Endothelial cell of umbilical vein (primary cell): ENCODE measurements around the gene SEMA4D. TPM values are rescaled to one million over a fixed set of nuclear protein-coding genes. Genes with fewer than 3 reads are reported as not detected.

Experiments used
- BruUV-seq: library from RNA; stranded (reverse); fragments of 400-500 nt; replicated peaks from 2 replicates; lab custom pipeline; 2021; lab: Mats Ljungman, UMichigan
- CTCF ChIA-PET: fragments of 300-600, 350-600 bp; sonication (Branson Sonifier 250); formaldehyde crosslinking; loops from one replicate; lab custom pipeline; 2021; ENCODE audit warnings: antibody characterized with exemption, inconsistent platforms; lab: Charles Lee
- POLR2A ChIA-PET: fragments of 300-600, 350-600 bp; sonication (Branson Sonifier 250); formaldehyde crosslinking; loops from one replicate; lab custom pipeline; 2021; ENCODE audit warnings: antibody characterized with exemption, inconsistent platforms; lab: Charles Lee
- DNase-seq: peaks from one replicate; pipeline ENCODE4 v3.0.0-alpha.2; 2011; ENCODE audit warnings: low read depth, low spot score
- FAIRE-seq: peaks from 2 replicates; lab custom pipeline; 2011; peaks lifted over from hg19 to GRCh38; lab: Jason Lieb, UNC
- H2AFZ ChIP-seq: 2 replicates; pipeline ENCODE4 v1.6.0; 2012; ENCODE audit warnings: low read depth, low read length, control low read depth, inconsistent platforms
- H3K27ac ChIP-seq: 2 replicates; pipeline ENCODE4 v1.5.1; 2011; ENCODE audit warnings: low read depth, mild to moderate bottlenecking, control low read depth, low read length, moderate library complexity; ENCODE audit not compliant: insufficient read depth
- H3K27me3 ChIP-seq, 2 experiments: 2 replicates each; pipeline versions ENCODE4 v1.6.0 to v1.6.1; 2011; ENCODE audit warnings: low read length in 2 of 2, mixed read lengths in 1 of 2; ENCODE audit not compliant: control insufficient read depth in 2 of 2, insufficient read depth in 2 of 2
- H3K36me3 ChIP-seq, 2 experiments: 2 replicates in 1 of 2; 3 replicates in 1 of 2; pipeline ENCODE4 v1.5.1; 2011; ENCODE audit warnings: low read length in 2 of 2, mild to moderate bottlenecking in 1 of 2, moderate library complexity in 1 of 2; ENCODE audit not compliant: control insufficient read depth in 2 of 2, insufficient read depth in 2 of 2; ENCODE audit errors: extremely low read depth in 1 of 2
- H3K4me1 ChIP-seq: 3 replicates; pipeline ENCODE4 v1.5.1; 2011; ENCODE audit warnings: mild to moderate bottlenecking, low read length; ENCODE audit not compliant: control insufficient read depth, insufficient read depth; ENCODE audit errors: extremely low read depth
- H3K4me2 ChIP-seq: 2 replicates; pipeline ENCODE4 v1.6.1; 2011; ENCODE audit warnings: low read length, control low read depth, mixed read lengths; ENCODE audit not compliant: insufficient read depth
- H3K4me3 ChIP-seq, 3 experiments: fragments of 200-600 bp in 1 of 3; sonication (generic), shearing (Covaris generic) in 1 of 3; replicated peaks in 1 of 3; 2 replicates each; pipeline ENCODE4 v1.5.1; 2011 to 2016; ENCODE audit warnings: control low read depth in 3 of 3, low read length in 3 of 3, mild to moderate bottlenecking in 2 of 3, inconsistent platforms in 1 of 3, low read depth in 1 of 3, moderate library complexity in 1 of 3; ENCODE audit not compliant: insufficient read depth in 1 of 3
- H3K79me2 ChIP-seq: 2 replicates; pipeline ENCODE4 v1.6.0; 2012; ENCODE audit warnings: low read length, inconsistent platforms; ENCODE audit not compliant: control insufficient read depth, insufficient read depth
- H3K9ac ChIP-seq: replicated peaks from 2 replicates; pipeline ENCODE3; 2011; ENCODE audit warnings: low read length, control low read depth; ENCODE audit not compliant: insufficient read depth; ENCODE audit errors: extremely low read depth
- H3K9me1 ChIP-seq: replicated peaks from 3 replicates; pipeline ENCODE4 v1.6.0; 2011; ENCODE audit warnings: mild to moderate bottlenecking, low read length; ENCODE audit not compliant: control insufficient read depth, insufficient read depth; ENCODE audit errors: extremely low read depth
- H3K9me3 ChIP-seq: replicated peaks from 2 replicates; pipeline ENCODE4 v1.5.1; 2012; ENCODE audit warnings: low read length, inconsistent platforms; ENCODE audit not compliant: control insufficient read depth, insufficient read depth
- H4K20me1 ChIP-seq: replicated peaks from 2 replicates; pipeline ENCODE3; 2011; ENCODE audit warnings: mild to moderate bottlenecking, low read length; ENCODE audit not compliant: control insufficient read depth, insufficient read depth; ENCODE audit errors: extremely low read depth
- CTCF ChIP-seq, 2 donors: IDR thresholded peaks; 1 replicate in 1 of 2; 2 replicates in 1 of 2; pipeline ENCODE4 v1.5.1; 2011; ENCODE audit warnings: low read length in 2 of 2, mild to moderate bottlenecking in 2 of 2, moderate library complexity in 2 of 2, control low read depth in 1 of 2, inconsistent platforms in 1 of 2, low read depth in 1 of 2; ENCODE audit not compliant: insufficient read depth in 1 of 2; ENCODE audit errors: extremely low read depth in 1 of 2
- EZH2 ChIP-seq: IDR thresholded peaks from 2 replicates; pipeline ENCODE4 v1.6.1; 2012; ENCODE audit warnings: borderline replicate concordance, low read depth, mild to moderate bottlenecking, moderate library complexity, low read length, inconsistent platforms; ENCODE audit not compliant: severe bottlenecking
- FOS ChIP-seq: IDR thresholded peaks from 2 replicates; pipeline ENCODE4 v1.6.1; 2011; ENCODE audit warnings: mild to moderate bottlenecking, low read length, moderate library complexity, borderline replicate concordance; ENCODE audit not compliant: insufficient read depth
- GATA2 ChIP-seq: IDR thresholded peaks from 2 replicates; pipeline ENCODE4 v1.7.0; 2011; ENCODE audit warnings: low read depth, mild to moderate bottlenecking, moderate library complexity, mixed read lengths, low read length; ENCODE audit not compliant: insufficient read length, insufficient read depth
- JUN ChIP-seq: IDR thresholded peaks from 2 replicates; pipeline ENCODE4 v1.6.1; 2011; ENCODE audit warnings: borderline replicate concordance, low read depth; ENCODE audit not compliant: insufficient read length, insufficient read depth
- MAX ChIP-seq: IDR thresholded peaks from 2 replicates; pipeline ENCODE4 v1.6.1; 2011; ENCODE audit not compliant: insufficient read depth, insufficient read length
- MYC ChIP-seq: IDR thresholded peaks from one replicate; pipeline ENCODE4 v1.6.1; 2011; ENCODE audit warnings: mild to moderate bottlenecking, low read depth, low read length
- POLR2A ChIP-seq: IDR thresholded peaks from 2 replicates; pipeline ENCODE4 v1.6.1; 2012; ENCODE audit warnings: low read depth, mild to moderate bottlenecking, control low read depth, low read length
- POLR2AphosphoS5 ChIP-seq: IDR thresholded peaks from 2 replicates; pipeline ENCODE4 v1.6.1; 2012; ENCODE audit warnings: low read depth, mild to moderate bottlenecking, control low read depth, low read length, moderate library complexity; ENCODE audit not compliant: insufficient read depth
- dilution Hi-C: fragments of 300-500 bp; cut with MboI; formaldehyde crosslinking; loops from one replicate; pipeline ENCODE4 v1.15.0; 2019; ENCODE audit warnings: low sequenced_read_pairs; ENCODE audit not compliant: extremely low pct_ligation_motif_present
- intact Hi-C: fragments of 100-400 bp; cut with micrococcal nuclease; formaldehyde crosslinking; loops from one replicate; pipeline ENCODE4 v1.10.0; 2022
- polyA plus RNA-seq, 4 experiments: library from polyadenylated mRNA; depleted of rRNA in 3 of 4; stranded (reverse) in 3 of 4; unstranded in 1 of 4; fragments of >200 nt; gene quantifications; 2 replicates each; pipeline versions ENCODE4 v1.2.1 to v1.2.3, GENCODE V29; 2011 to 2012; ENCODE audit warnings: missing spikeins in 1 of 4
- total RNA-seq: library from RNA; stranded (reverse); gene quantifications from 2 replicates; pipeline ENCODE4 v1.2.3, GENCODE V29; 2021

SEMA4D gene
- total and polyA plus RNA-seq, 2 donors (not counting 3 experiments of a cell fraction or from before 2014, with no cell fraction given), result 3.9 to 15.7 TPM

- H3K27me3 ChIP-seq, result peaks cover 2 to 4% of the 10 kb centered on the region in 2 experiments
- no peaks in the 10 kb centered on the region for H4K20me1 ChIP-seq
- no peak overlapping the region for H2AFZ ChIP-seq
- ChIA-PET CTCF (no interaction called here), POLR2A (interaction anchor here (1.2 kb wide), 1 partner anchor 78 kb away, joined by 7 read pairs; no protein-coding TSS in a partner anchor)
- H3K27ac ChIP-seq, result no peak overlapping the region
- H3K9me3 ChIP-seq, result no peaks in the 10 kb centered on the region
- H3K4me1 ChIP-seq, result peaks cover 4% of the 10 kb centered on the region
- no peak for TF ChIP-seq JUN
- no peak for TF ChIP-seq CTCF (IDR thresholded peaks at IDR 0.05; ENCODE audit: extremely low read depth in 1 of 2, insufficient read depth in 1 of 2, low read depth in 1 of 2, low read length in 2 of 2)
- TF ChIP-seq POLR2AphosphoS5, result no peak
- TF ChIP-seq FOS, result no peak
- no peak for TF ChIP-seq MYC
- no peak for TF ChIP-seq MAX
- TF ChIP-seq EZH2, result no peak
- TF ChIP-seq POLR2A, result no peak
- no peak for TF ChIP-seq GATA2
- no peaks in the 10 kb centered on the region for H3K36me3 ChIP-seq
- no peak overlapping the region for H3K4me3 ChIP-seq
- no peaks in the 10 kb centered on the region for H3K79me2 ChIP-seq
- no peak for DNase-seq
- intact Hi-C loops (no loop called here), dilution Hi-C loops (no loop called here)
- H3K9me1 ChIP-seq, result no peaks in the 10 kb centered on the region
- H3K9ac ChIP-seq, result no peak overlapping the region
- FAIRE-seq, result no peak
- H3K4me2 ChIP-seq, result no peak overlapping the region
- no TSS peak for BruUV-seq
Measured at GRCh38 chr9:89501311-89501898, 3.5 kb upstream of the SEMA4D start.
